ENCODE results near the gene PRAMEF13.
"Not testable (repeated sequence)": the region's sequence is repeated elsewhere in the genome, so short reads cannot be mapped to it uniquely, and the experiment has no call there.

Gene PRAMEF13, protein sequence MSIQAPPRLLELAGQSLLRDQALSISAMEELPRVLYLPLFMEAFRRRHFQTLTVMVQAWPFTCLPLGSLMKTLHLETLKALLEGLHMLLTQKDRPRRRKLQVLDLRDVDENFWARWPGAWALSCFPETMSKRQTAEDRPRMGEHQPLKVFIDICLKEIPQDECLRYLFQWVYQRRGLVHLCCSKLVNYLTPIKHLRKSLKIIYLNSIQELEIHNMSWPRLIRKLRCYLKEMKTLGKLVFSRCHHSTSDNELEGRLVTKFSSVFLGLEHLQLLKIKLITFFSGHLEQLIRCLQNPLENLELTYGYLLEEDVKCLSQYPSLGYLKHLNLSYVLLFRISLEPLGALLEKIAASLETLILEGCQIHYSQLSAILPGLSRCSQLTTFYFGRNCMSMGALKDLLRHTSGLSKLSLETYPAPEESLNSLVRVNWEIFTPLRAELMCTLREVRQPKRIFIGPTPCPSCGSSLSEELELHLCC

GRCh38 chr1:13201309-13201708, at the start of gene PRAMEF13:
Gene PRAMEF13 (minus strand): TSS chr1:13201409. CDS start chr1:13199589, 1,820 bp downstream.
- H3K27me3 Mint-ChIP-seq, H3K4me3 Mint-ChIP-seq, CTCF ChIA-PET, H3K9me3 Mint-ChIP-seq, DNase-seq, H3K27ac Mint-ChIP-seq, H3K4me1 Mint-ChIP-seq, H3K36me3 Mint-ChIP-seq: not testable (repeated sequence)

DNA sequence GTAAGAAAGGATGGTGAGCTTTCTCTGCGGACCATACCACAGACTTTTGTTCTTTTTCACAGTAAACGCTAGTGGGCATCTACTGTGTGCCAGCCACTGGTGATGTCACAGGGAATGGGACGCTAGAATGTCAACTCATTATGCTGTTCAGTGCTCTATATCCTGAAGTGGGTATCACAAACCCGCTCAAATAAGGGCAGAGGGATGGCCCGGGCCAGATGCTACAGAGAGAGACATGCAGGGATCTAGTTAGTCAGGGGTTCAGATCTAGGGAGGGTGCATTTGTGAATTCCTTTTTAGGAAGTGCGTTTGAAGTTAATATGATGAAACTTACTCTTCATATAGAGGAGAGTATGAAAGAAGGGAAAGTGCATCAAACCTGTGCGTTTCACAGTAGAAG, 45.9 kb upstream of the PRAMEF13 start:
- peaks cover 12% of the 10 kb centered on the region for H3K27me3 Mint-ChIP-seq
- H3K27ac Mint-ChIP-seq, H3K9me3 Mint-ChIP-seq, DNase-seq, H3K36me3 Mint-ChIP-seq, H3K4me3 Mint-ChIP-seq, CTCF ChIA-PET, H3K4me1 Mint-ChIP-seq: not testable (repeated sequence)

- CTCF ChIA-PET, DNase-seq, H3K4me3 Mint-ChIP-seq, H3K9me3 Mint-ChIP-seq, H3K36me3 Mint-ChIP-seq, H3K4me1 Mint-ChIP-seq, H3K27ac Mint-ChIP-seq: not testable (repeated sequence)
- peaks cover 12% of the 10 kb centered on the region for H3K27me3 Mint-ChIP-seq
These were observed 45.3 kb upstream of the PRAMEF13 start for GRCh38 chr1:13246554-13246871.

- peaks cover 12% of the 10 kb centered on the region for H3K27me3 Mint-ChIP-seq
- H3K27ac Mint-ChIP-seq, H3K9me3 Mint-ChIP-seq, H3K4me3 Mint-ChIP-seq, DNase-seq, H3K36me3 Mint-ChIP-seq, H3K4me1 Mint-ChIP-seq: not testable (repeated sequence)
- CTCF ChIA-PET = interaction anchor here (0.6 kb wide), 1 partner anchor 1422 kb away, joined by 3 read pairs; no protein-coding TSS in a partner anchor
These were observed 44.8 kb upstream of the PRAMEF13 start for GRCh38 chr1:13245841-13246553.

GRCh38 chr1:13243536-13244263, 42.5 kb upstream of the PRAMEF13 start:
- H3K36me3 Mint-ChIP-seq, H3K4me3 Mint-ChIP-seq, H3K4me1 Mint-ChIP-seq, H3K9me3 Mint-ChIP-seq, H3K27ac Mint-ChIP-seq, CTCF ChIA-PET, DNase-seq: not testable (repeated sequence)
- peaks cover 12% of the 10 kb centered on the region for H3K27me3 Mint-ChIP-seq

DNA sequence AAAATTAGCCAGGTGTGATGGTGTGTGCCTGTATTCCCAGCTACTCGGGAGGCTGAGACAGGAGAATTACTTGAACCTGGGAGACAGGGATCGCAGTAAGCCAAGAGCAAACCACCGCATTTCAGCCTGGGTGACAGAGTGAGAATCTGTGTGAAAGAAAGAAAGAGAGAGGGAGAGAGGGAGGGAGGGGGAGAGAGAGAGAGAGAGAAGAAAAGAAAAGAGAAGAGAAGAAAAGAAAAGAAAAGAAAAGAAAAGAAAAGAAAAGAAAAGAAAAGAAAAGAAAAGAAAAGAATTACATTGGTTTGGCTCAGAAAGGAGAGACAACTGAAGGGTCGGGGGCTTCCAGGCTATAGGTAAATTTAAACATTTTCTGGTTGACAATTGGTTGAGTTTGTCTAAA, 38.4 kb upstream of the PRAMEF13 start:
- H3K27me3 Mint-ChIP-seq, H3K4me1 Mint-ChIP-seq, H3K27ac Mint-ChIP-seq, H3K36me3 Mint-ChIP-seq, DNase-seq, H3K9me3 Mint-ChIP-seq, CTCF ChIA-PET, H3K4me3 Mint-ChIP-seq: not testable (repeated sequence)

- H3K27me3 Mint-ChIP-seq, H3K27ac Mint-ChIP-seq, H3K36me3 Mint-ChIP-seq, H3K4me1 Mint-ChIP-seq, DNase-seq, H3K4me3 Mint-ChIP-seq, H3K9me3 Mint-ChIP-seq, CTCF ChIA-PET: not testable (repeated sequence)
These were observed 36.4 kb upstream of the PRAMEF13 start for GRCh38 chr1:13237572-13237971.

- H3K4me1 Mint-ChIP-seq, H3K27me3 Mint-ChIP-seq, H3K9me3 Mint-ChIP-seq, H3K27ac Mint-ChIP-seq, H3K36me3 Mint-ChIP-seq, CTCF ChIA-PET, DNase-seq, H3K4me3 Mint-ChIP-seq: not testable (repeated sequence)
These were observed 32.8 kb upstream of the PRAMEF13 start for GRCh38 chr1:13234057-13234456.

DNA sequence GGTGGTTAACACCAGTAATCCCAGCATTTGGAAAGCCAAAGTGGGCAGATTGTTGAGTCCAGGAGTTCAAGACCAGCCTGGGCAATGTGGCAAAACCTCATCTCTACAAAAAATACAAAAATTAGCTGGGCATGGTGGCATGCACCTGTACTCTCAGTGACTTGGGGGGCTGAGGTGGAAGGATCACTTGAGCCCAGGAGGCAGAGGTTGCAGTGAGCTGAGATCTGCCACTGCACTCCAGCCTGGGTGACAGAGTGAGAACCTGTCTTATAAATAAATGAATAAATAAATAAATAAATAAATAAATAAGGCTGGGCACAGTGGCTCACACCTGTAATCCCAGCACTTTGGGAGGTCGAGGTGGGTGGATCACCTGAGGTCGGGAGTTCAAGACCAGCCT, 30.8 kb upstream of the PRAMEF13 start:
- H3K36me3 Mint-ChIP-seq, CTCF ChIA-PET, H3K27ac Mint-ChIP-seq, H3K4me3 Mint-ChIP-seq, H3K9me3 Mint-ChIP-seq, H3K4me1 Mint-ChIP-seq, H3K27me3 Mint-ChIP-seq, DNase-seq: not testable (repeated sequence)

DNA sequence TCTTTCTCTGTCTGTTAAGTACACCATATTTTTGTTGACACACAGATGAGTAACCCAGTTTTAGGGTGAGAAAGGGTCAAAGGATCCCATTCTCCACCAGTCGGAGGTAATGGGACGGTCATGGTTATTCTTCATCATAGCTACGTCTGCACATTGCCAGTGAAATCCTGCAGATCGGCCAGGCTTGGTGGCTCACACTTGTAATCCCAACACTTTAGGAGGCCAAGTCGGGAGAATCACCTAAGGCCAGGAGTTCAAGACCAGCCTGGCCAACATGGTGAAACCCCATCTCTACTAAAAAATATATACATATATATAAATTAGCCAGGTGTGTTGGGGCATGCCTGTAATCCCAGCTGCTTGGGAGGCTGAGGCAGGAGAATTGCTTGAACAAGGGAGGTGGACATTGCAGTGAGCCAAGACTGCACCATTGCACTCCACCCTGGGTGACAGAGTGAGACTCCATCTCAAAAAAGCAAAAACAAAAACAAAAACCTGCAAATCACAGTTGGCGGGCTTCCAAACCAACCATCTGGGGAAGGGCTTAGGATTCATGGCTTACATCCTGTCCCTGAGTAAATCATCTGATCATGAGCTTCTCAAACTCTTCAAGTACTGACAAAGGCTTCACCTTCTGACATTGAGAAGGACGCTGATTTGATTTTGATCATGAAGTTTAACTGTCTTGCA, 30.0 kb upstream of the PRAMEF13 start:
- DNase-seq, H3K9me3 Mint-ChIP-seq, H3K36me3 Mint-ChIP-seq, H3K27ac Mint-ChIP-seq, H3K27me3 Mint-ChIP-seq, CTCF ChIA-PET, H3K4me1 Mint-ChIP-seq, H3K4me3 Mint-ChIP-seq: not testable (repeated sequence)

- H3K4me1 Mint-ChIP-seq, H3K36me3 Mint-ChIP-seq: not testable (repeated sequence)
These were observed 29.4 kb upstream of the PRAMEF13 start for GRCh38 chr1:13230601-13231000.

DNA sequence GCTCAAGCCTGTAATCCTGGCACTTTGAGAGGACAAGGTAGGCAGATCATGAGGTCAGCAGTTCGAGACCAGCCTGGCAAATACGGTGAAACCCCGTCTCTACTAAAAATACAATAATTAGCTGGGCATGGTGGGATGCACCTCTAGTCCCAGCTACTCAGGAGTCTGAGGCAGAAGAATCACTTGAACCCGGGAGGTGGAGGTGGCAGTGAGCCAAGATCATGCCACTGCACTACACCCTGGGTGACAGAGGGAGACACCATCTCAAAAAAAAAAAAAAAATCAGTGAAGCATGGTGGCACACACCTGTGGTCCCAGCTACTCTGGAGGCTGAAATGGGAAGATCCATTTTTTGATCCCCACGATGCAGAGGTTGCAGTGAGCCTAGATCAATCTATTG, 28.9 kb upstream of the PRAMEF13 start:
- H3K27me3 Mint-ChIP-seq, H3K9me3 Mint-ChIP-seq, CTCF ChIA-PET, DNase-seq, H3K4me3 Mint-ChIP-seq, H3K36me3 Mint-ChIP-seq, H3K4me1 Mint-ChIP-seq, H3K27ac Mint-ChIP-seq: not testable (repeated sequence)

More at GRCh38 chr1:13230601-13231000, 29.4 kb upstream of the PRAMEF13 start:
- DNase-seq, H3K9me3 Mint-ChIP-seq, H3K27ac Mint-ChIP-seq, H3K4me3 Mint-ChIP-seq, CTCF ChIA-PET, H3K27me3 Mint-ChIP-seq: not testable (repeated sequence)

DNA sequence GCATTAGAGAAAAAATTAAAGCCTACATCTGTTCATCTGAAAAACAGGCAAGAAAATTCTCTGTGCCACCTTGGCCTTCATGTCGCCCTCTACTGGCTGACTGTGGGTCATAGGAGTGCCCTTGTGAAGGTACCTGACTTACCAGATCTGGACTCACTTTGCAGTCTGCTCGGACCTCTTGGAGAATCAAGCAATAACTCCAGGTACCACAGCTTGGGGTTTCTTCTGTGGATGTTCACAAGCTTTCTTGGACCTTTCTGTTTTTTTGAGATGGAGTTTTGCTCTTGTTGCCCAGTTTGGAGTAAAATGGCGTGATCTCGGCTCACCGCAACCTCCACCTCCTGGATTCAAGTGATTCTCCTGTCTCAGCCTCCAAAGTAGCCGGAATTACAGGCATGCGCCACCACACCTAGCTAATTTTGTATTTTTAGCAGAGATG, 27.2 kb upstream of the PRAMEF13 start:
- Mint-ChIP-seq H3K9me3 (no peaks in the 10 kb centered on the region), H3K27me3 (no peaks in the 10 kb centered on the region), H3K4me1 (no peaks in the 10 kb centered on the region), H3K27ac (no peak overlapping the region), H3K36me3 (no peaks in the 10 kb centered on the region), H3K4me3 (no peak overlapping the region)
- CTCF ChIA-PET = no interaction called here
- DNase-seq = peak; percentile 60

DNA sequence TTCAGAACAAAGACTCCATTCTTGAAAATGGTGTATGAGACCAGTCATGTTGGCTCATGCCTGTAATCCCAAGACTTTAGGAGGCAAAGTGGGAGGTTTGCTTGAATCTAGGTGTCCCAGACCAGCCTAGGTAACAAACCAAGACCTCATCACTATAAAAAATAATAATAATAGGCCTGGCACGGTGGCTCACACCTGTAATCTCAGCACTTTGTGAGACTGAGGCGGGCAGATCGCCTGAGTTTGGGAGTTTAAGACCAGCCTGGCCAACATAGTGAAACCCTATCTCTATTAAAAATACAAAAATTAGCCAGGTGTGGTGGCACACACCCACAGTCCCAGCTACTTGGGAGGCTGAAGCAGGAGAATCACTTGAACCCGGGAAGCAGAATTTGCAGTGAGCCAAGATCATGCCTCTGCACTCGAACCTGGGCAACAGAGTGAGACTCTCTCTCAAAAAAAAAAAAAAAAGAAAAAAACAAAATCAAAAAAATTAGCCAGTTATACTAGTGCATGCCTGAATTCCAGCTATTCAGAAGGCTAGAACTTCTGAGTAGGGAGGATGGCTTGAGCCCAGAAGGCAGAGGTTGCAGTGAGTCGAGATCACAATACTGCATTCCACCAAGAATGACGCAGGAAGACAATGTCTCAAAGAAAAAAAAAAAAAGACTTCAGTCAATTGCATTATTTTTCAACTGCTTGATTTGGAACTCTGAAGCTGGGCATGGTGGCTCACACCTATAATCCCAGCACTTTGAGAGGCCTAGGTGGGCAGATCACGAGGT, 26.3 kb upstream of the PRAMEF13 start:
- H3K36me3 Mint-ChIP-seq, H3K4me1 Mint-ChIP-seq, H3K9me3 Mint-ChIP-seq, CTCF ChIA-PET, DNase-seq, H3K27ac Mint-ChIP-seq, H3K4me3 Mint-ChIP-seq, H3K27me3 Mint-ChIP-seq: not testable (repeated sequence)
